ENCODE data around the gene NCAPH2.
"Not testable (repeated sequence)": the region's sequence is repeated elsewhere in the genome, so short reads cannot be mapped to it uniquely, and the experiment has no call there.

The NCAPH2 gene

DNA sequence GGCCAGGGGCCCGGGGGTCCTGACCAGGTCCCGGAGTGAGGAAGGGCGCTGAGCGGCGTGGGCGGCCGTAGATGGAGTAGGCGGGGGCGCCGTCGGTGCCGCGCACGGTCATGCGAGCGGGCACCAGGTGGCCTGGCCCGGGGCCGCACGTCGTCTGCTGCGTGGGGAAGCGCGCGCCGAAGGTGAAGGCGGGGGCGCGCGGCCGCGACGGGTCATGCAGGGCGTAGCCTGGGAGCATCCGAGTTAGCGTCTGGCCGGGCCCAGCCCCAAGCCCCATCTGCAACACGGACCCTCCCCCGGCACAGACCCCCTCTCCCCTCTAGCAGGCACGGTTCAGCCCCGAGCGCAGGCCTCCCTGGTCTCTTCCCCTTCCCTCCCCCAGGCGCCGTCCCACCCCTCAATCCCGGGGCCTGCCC is 23.5 kb downstream of the NCAPH2 start:
- no peak for DNase-seq

DNA sequence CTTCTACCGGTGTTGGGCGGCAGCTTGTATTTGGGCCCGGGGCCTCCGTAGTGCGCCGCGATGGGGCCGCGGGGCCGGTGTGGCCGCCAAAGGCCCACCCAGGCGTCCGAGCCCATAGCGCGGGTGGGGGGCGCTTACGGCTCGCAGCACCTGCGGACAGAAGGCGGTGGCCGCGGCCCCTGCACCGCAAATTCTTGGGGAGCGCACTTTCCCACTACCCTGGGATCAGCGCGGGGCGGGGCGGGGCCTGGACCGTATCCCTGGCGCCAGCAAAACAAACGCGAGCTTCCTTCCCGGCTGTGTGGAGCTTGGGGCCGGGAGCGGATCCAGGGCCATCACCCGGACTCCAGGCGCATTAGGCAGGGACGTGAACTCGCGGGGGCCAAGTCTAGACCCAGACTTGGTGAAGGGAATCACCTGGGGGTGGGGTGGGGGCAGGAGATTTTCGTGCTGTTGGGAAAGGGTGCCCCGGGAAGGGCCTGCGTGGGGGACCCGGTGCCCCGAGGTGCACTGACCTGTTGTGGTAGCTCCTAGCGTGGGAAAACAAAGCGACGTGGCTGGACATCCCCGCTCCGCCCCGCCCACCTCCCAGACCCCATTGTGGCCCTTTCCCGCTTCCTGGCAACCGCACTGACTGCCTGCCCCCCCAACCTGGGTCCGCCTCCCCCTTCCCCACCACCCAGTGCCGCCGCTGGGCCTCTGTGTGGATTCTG is 24.1 kb downstream of the NCAPH2 start:
- DNase-seq, result peak; percentile 84

DNA sequence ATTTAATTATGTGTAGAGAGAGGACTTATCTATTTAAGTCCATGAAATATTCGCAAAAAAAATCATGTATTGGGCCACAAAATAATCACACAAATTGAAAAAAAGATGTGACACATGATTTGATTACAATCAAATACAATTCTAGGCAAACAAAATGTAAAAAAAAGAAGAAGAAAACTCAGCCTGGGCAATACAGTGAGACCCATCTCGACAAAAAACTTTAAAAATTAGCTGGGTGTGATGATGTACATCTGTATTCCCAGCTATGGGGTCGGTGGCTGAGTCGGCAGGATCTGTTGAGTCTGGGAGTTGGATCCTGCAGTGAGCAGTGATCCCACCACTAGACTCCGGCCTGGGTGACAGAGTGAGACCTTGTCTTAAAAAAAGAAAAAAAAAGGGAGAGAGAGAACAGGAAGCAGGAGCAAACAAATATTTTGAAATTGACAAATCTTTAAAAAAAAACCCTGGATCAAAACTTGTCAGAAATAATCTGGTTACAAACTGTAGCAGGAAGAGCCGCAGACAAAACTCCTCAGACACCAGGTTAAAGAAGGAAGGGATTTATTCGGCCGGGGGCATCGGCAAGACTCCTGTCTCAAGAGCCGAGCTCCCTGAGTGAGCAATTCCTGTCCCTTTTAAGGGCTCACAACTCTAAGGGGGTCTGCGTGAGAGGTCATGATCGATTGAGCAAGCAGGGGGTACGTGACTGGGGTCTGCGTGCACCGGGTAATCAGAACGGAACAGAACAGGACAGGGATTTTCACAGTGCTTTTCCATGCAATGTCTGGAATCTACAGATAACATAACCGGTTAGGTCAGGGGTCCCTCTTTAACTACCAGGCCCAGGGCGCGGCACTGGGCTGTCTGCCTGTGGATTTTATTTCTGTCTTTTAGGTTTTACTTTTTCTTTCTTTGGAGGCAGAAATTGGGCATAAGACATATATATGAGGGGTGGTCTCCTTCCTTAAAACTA is 25.1 kb downstream of the NCAPH2 start:
- no peak for DNase-seq

DNA sequence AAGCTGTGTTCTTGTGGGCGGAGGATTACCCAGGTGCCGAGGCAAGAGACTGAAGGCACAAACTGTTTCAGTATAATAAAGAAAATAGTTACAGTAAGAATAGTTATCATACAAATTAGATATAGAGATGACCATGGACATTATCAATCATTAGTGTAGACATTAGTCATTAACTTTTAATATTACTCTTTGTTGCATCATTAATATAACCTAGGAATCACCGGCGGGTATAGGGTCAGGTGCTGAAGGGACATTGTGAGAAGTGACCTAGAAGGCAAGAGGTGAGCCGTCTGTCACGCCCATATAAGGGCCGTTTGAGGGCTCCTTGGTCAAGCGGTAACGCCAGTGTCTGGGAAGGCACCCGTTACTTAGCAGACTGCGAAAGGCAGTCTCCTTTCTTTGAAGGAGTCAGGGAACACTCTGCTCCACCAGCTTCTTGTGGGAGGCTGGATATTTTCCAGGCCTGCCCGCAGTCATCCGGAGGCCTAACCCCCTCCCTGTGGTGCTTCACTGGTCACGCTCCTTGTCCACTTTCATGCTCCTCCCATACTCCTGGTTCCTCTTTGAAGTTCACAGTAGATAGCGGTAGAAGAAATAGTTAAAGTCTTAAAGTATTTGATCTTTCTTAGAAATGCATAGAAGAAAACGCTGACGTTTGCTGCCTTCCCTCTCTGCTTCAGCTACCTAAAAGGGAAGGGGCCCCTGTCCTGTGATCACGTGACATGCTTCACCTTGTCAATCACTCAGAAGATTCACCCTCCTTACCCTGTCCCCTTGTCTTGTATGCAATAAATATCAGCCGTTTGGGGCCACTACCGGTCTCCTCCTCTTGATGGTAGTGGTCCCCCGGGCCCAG is 26.1 kb downstream of the NCAPH2 start:
- DNase-seq, result not testable (repeated sequence)

DNA sequence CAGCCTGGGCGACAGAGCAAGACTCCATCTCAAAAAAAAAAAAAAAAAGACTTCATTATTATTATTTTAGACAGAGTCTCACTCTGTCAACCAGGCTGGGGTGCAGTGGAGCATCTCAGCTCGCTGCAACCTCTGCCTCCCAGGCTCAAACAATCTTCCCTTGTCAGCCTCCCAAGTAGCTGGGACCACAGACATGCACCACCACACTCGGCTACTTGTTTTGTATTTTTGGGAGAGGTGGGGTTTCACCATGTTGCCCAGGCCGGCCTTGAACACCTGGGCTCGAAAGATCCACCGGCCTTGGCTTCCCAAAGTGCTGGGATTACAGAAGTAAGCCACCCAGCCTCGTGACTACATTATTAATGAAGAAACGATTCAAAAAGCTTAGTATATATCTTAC is 27.1 kb downstream of the NCAPH2 start:
- no peak for DNase-seq

DNA sequence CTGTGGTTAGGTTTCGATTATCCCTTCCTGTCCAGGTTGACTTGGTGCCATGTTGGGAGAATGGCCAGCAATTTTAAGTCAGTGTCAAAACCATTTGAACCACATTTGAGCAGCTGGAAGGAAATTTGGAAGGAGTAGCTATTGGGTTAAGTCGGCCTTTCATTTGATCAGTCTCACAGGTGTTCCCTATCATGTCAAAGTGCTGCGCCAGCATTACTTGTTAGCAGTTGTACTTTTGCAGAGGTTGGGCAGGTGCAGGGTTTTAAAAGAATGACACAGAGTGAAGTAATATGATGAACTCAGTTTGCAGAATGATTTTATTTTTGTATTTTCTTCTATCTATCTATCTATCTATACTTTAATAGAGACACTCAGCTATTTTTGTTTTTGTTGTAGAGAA is 28.2 kb downstream of the NCAPH2 start:
- DNase-seq, result no peak

DNA sequence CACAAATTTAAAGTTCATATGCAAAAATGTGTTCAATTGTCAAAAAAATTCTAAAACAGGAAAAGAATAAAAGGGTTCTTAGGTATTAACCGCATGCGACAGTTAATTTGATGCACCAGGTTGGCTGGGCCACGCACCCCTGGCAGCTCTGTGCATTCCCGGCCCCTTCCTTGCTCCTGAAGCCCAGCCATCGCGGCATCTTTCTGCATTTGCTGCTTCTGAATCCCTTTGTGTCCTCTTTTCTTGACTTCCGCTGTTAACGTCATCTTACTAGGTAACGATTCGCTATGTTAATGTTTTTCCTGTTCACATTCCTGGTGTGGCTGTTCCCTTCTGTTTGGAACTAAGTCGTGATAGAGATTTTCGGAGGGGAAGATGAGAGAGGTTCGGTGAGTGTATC is 29.7 kb downstream of the NCAPH2 start:
- DNase-seq, result no peak

DNA sequence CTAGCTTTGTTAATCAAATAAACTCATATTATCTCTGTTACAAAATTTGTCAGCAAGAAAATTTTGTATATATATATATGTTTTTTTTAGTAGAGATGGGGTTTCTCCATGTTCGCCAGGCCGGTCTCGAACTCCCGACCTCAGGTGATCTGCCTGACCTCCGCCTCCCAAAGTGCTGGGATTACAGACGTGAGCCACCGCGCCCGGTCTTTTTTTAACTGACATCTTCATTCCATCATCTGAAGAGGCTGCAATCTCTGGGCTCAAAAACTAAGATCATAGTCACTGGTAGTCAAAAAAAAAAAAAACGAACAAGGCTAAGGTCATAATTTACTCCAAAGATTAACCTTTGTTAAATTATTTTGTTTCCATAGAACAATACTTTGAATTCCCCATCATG is 32.4 kb downstream of the NCAPH2 start:
- no peak for DNase-seq

DNA sequence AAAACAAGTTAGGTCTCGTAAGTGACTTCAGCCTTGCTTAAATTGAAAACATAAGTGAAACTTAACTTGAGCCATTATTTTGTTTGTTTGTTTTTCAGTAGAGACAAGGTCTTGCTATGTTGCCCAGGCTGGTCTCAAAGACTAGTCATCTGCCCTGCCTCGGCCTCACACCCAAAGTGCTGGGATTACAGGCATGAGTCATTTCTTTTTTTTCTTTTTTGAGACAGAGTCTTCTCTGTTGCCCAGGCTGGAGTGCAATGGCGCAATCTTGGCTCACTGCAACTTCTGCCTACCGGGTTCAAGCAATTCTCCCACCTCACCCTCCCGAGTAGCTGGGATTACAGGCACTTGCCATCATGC is 33.6 kb downstream of the NCAPH2 start:
- DNase-seq, result not testable (repeated sequence)

DNA sequence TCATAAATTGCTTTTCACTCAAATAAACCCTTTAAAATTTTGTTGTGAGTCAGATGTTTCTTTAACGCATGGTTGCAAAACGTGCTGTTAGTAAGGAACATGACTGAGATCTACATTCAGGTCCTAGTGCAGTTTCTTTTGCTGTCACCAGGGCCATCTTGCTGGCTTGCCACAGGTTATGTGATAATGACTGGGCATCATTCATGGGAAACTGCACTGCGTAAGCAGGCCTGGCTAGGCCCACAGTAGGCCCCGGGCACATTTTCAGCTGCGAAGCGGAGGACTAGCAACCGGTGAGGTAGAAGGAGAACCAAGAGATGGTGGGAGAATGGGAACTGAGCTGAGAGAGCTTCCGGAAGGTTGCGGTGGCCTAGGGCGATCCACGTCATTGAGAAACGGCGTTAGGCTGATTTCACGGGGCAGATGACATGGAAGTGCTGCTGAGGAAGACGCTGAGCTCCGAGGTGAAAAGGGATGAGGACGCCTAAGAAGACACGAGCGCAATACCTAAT is 34.4 kb downstream of the NCAPH2 start:
- no peak for DNase-seq

DNA sequence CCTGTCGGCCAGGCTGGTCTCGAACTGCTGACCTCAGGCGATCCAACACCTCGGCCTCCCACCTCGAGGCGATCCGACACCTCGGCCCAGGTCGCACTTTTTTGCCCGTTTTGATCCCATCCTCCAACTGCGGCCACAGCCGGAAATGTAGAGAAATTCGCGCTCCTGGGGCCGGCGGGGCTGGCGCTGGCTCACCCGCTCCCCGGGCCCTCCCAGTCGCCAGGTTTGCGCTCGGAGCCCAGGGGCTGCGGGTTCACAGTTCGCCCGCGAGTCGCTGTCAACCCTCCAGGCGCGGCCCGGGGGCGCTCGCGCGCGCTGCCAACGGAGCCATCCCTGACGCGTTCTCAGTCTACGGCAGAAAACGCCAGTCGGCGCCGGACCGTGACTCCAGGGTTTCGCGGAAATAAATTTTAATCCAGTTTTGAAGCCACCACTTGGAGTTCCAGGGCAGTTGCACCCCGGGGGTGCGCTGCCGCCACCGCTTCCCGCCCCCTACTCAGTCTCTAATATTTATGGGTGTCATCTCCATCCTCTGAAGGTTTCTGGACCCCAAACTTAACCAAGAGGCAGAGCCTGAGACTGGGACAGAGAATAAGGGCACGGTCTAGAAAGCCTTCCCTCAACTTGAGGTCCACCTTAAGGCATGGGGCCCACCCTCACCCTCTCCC is 36.2 kb downstream of the NCAPH2 start:
- no peak for DNase-seq

DNA sequence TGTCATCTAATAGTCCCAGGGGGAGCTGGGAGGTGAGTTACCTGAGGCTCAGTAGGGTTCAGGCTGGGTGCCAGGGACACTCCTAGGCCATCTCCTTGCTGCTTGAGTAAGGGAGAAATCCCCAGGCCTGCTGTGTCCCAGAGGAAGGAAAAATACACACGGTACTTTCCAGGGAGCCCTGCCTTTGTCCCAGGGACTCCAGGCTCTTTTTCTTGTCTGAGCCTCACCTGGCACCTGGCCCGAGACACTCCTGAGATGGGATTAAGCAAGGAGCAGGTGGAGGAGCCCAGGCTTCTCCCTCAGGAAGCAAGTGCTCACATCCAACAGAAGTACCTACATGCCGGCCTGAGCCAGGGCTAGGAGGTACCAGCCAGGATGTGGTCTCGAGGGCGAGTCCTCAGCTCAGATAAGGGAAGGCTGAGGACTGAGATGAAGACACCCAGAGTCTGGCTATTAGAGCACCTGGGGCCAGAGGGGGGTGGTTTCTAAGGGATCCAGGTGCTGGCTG is 36.8 kb downstream of the NCAPH2 start:
- no peak for DNase-seq

DNA sequence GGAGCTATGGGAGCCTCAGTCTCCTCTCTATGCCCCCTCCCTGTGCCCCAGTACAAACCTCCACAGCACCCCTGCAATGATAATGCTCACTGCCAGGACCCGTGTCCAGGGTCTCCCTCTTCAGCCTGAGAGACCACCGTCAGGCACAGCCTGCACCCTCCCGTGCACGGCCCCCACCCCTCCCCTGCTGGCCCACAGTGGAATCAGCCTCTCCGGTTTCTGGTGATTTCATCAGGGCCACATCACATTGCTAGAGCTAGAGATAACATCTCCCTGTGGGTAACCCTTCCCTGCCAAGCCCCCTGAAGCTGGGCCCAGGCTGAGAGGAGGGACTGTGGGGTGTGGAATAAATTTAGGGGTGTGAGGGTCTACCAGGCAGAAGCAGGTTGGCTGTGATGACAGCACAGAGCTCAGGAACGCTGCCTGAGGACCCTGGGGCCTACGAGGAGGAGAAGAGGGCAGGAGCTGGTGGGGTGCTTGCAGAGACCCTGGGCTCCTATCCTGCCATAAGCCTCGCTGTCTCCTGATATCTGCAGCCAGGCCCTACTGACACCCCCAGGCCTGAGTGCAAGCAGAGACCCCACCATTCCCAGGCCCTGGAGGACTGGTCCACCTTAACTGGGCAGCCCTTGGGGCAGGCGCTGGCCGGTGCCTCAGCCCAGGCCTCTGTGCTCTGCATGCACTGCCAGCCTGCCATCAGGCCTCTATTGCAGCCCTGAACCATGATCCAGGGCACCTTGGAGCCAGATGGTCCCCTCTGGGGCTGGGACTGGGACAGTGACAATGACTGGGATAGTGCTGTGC is 37.7 kb downstream of the NCAPH2 start, which contains the start of gene KLHDC7B:
TSS of gene KLHDC7B (plus strand) at position 378 of the 804 bp plus-strand sequence. CDS start at position 723, 345 bp downstream.
- no peak for DNase-seq

DNA sequence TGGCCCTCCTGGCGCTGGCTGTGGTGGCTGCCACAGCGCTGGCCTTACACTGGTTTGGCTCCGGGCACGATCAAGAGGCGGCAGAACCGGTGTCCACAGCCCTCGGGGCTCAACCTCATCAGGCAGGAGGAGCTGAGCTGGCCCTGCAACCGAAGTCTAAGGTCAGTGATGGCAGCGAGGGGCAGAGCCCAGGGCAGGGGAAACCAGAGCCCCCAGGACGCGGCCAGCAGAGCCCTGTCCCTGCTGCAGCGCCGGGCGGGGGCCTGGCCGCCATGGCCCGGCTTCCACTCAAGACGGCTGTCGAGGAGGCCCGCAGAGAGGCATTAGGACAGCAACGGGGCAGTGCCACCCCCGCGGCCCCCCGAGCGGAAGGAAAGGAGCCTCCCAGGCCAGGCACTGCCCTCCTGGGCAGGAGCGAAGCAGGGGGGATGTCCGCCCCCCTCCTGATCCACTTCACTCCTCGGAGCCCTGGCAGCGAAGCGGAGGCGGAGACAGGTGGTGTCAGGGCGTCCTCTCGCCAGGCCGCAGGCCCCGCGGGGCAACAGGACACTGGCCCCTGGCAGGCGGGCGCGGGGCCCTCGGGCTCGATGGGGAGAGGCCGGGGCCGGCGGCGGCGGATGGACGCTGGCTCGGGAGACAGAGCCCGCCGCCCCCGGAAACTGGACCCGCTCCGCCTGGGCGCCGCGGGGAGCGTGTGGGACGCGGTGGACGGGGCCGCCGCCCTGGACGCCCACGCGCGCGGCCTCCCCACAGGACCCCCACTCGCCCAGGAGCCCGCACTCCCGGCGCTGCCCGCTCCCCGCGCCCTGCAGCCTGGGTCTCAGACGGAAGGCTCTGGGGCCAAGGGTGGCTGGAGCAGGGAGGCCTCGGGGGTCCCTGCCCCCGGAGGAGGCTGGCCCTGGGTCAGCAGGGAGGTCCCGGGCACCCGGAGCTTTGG is 38.6 kb downstream of the NCAPH2 start:
- no peak for DNase-seq

DNA sequence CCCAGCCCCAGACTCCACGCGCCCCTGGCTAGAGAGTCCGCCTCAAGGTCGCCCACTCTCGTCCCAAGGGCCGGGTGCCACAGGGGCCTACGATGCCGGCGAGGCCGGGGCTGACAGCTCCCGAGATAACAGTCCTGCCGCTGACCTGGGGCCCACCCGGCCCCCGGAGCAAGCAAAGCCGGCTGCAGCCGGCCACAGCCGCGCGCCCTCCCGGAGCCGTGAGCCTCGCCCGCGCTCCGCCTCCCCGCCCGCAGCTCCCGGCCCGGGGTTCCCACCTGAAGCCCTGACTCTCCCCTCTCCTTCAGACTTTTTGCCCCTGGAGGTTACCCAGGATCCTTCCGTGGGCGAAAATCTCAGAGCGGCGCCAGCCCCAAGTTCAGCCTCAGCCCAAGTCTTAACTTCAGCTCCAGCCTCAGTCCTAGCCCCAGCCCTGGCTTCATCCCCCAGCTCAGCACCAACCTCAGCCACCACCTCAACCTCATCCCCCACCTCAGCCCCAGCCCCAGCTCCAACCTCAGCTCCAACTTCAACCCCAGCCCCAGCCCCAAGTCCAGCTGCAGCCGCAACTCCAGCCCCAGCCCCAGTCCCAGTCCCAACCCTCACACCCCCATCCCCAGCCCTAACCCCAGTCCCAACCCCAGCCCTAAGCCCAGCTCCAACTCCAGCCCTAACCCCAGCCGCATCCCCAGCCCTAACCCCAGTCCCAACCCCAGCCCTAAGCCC is 39.4 kb downstream of the NCAPH2 start:
- DNase-seq, result no peak

DNA sequence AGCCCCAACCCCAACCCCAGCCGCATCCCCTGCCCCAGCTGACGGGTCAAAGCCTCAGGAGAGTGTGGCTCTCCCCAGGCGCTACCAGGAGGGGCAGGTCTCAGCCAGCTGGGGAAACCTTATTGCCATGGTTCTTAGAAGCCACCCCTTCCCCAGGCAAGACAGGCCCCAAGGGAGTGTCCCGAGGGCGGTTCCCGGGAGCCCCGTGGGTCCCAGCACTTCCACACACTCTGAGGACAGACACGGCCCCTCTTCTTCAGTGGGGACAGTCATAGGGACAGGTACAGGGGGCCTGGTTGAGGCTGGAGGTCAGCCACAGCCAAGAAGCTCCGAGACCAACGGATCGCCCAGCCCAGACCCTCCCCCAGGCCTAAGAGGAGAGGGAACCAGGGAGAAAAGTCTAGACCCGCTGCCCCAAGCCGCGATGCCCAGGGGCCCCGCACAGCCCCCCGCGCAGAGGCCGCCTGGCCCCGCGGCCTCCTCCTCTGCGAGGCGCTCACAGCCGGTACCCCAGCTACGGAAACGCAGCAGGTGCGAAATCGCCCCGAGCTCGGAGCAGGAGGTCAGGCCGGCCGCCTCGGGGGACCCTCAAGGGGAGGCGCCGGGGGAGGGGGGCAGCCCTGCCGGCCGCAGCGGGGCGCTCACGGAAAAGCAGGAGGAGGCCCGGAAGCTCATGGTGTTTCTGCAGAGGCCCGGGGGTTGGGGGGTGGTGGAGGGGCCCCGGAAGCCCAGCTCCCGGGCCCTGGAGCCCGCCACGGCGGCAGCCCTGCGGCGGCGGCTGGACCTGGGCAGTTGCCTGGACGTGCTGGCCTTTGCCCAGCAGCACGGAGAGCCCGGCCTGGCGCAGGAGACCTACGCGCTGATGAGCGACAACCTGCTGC is 40.3 kb downstream of the NCAPH2 start:
- DNase-seq, result no peak

DNA sequence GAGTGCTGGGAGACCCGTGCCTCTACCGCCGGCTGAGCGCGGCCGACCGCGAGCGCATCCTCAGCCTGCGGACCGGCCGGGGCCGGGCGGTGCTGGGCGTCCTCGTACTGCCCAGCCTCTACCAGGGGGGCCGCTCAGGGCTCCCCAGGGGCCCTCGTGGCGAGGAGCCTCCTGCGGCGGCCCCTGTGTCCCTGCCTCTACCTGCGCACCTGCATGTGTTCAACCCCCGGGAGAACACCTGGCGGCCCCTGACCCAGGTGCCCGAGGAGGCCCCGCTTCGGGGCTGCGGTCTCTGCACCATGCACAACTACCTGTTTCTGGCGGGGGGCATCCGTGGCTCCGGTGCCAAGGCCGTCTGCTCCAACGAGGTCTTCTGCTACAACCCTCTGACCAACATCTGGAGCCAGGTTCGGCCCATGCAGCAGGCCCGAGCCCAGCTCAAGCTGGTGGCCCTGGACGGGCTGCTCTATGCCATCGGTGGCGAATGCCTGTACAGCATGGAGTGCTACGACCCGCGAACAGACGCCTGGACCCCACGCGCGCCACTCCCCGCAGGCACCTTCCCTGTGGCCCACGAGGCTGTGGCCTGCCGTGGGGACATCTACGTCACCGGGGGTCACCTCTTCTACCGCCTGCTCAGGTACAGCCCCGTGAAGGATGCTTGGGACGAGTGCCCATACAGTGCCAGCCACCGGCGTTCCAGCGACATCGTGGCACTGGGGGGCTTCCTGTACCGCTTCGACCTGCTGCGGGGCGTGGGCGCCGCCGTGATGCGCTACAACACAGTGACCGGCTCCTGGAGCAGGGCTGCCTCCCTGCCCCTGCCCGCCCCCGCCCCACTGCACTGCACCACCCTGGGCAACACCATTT is 41.1 kb downstream of the NCAPH2 start:
- DNase-seq, result no peak
